Esophagus squamous epithelium (tissue), 4 donors: Measurements from ENCODE around the gene UNC13D.

Source experiments
- CTCF ChIP-seq, 6 experiments: fragments of 450-650 bp in 4 of 6; fragments of 200-600 bp in 2 of 6; sonication (generic) in 2 of 6; IDR thresholded peaks; one replicate each; pipeline ENCODE4 v1.5.1; 2016 to 2019; ENCODE audit warnings: antibody characterized with exemption in 6 of 6, mild to moderate bottlenecking in 4 of 6, moderate library complexity in 4 of 6
- POLR2A ChIP-seq, 4 donors: fragments of 450-650 bp; IDR thresholded peaks; one replicate each; pipeline ENCODE4 v1.6.1; 2017; ENCODE audit warnings: antibody characterized with exemption in 4 of 4, mild to moderate bottlenecking in 4 of 4, moderate library complexity in 3 of 4

- TF ChIP-seq CTCF (IDR thresholded peaks at IDR 0.05), result no peak
- no peak for TF ChIP-seq POLR2A (IDR thresholded peaks at IDR 0.05)
Measured at GRCh38 chr17:75844530-75845057, 390 bp upstream of the UNC13D start.
